Measurements from ENCODE around the gene KIAA1328.

KIAA1328 gene

GRCh38 chr18:36963464-36963863 lies 134.5 kb downstream of the KIAA1328 start:
- no peak for DNase-seq

- DNase-seq: no peak
Measured at GRCh38 chr18:36974686-36975085, 145.8 kb downstream of the KIAA1328 start.

GRCh38 chr18:36977121-36977520 lies 148.2 kb downstream of the KIAA1328 start:
- no peak for DNase-seq

GRCh38 chr18:36993068-36993467 lies 164.1 kb downstream of the KIAA1328 start:
- DNase-seq: no peak

GRCh38 chr18:37006742-37007141 lies 177.8 kb downstream of the KIAA1328 start:
- peak in 1 of 3 experiments; percentile 27 for DNase-seq

GRCh38 chr18:37012452-37012851 lies 183.5 kb downstream of the KIAA1328 start:
- DNase-seq: no peak

GRCh38 chr18:37019157-37019827 lies 190.4 kb downstream of the KIAA1328 start:
- peak in 1 of 3 experiments; percentile 19 for DNase-seq

GRCh38 chr18:37033419-37033818 lies 204.5 kb downstream of the KIAA1328 start:
- DNase-seq: no peak

- no peak for DNase-seq
Measured at GRCh38 chr18:37042381-37042780, 213.5 kb downstream of the KIAA1328 start.

GRCh38 chr18:37055137-37055802 lies 226.3 kb downstream of the KIAA1328 start:
- DNase-seq: peak in 1 of 3 experiments; percentile 35

- DNase-seq: no peak
Measured at GRCh38 chr18:37064187-37064586, 235.3 kb downstream of the KIAA1328 start.

GRCh38 chr18:37065254-37065653 lies 236.3 kb downstream of the KIAA1328 start:
- DNase-seq: no peak

- DNase-seq: no peak
Measured at GRCh38 chr18:37084912-37085311, 256.0 kb downstream of the KIAA1328 start.

- DNase-seq: no peak
Measured at GRCh38 chr18:37085362-37085761, 256.4 kb downstream of the KIAA1328 start.

GRCh38 chr18:37107748-37108522 lies 279.0 kb downstream of the KIAA1328 start:
- peak in 2 of 3 experiments; percentile 42 to 63 for DNase-seq

GRCh38 chr18:37122877-37123276 lies 293.9 kb downstream of the KIAA1328 start:
- no peak for DNase-seq

- DNase-seq: peak in 1 of 3 experiments; percentile 0
Measured at GRCh38 chr18:37124516-37124915, 295.6 kb downstream of the KIAA1328 start.

GRCh38 chr18:37135177-37135576 lies 306.2 kb downstream of the KIAA1328 start:
- no peak for DNase-seq

- no peak for DNase-seq
Measured at GRCh38 chr18:37138456-37138855, 309.5 kb downstream of the KIAA1328 start.

GRCh38 chr18:37139876-37140275 lies 310.9 kb downstream of the KIAA1328 start:
- DNase-seq: no peak

- DNase-seq: no peak
Measured at GRCh38 chr18:37144921-37145320, 316.0 kb downstream of the KIAA1328 start.

GRCh38 chr18:37156330-37156942 lies 327.5 kb downstream of the KIAA1328 start:
- DNase-seq: no peak

Data from NCI-H1417 (cell line).